GM18526 (cell line): ENCODE measurements around the gene GNL1.

Experiments
- POLR2A ChIP-seq: IDR thresholded peaks from 3 replicates; pipeline ENCODE4 v1.6.1; 2011; ENCODE audit not compliant: insufficient read length; ENCODE audit errors: extremely low read depth

GNL1 gene

GRCh38 chr6:30571075-30571761, 14.9 kb upstream of the GNL1 start, which contains the start of gene ABCF1:
ABCF1 (plus strand) TSS chr6:30571442; CDS start chr6:30571488, 46 bp downstream.
- TF ChIP-seq POLR2A, result peak; percentile 92

- TF ChIP-seq POLR2A, result no peak
Measured at GRCh38 chr6:30570740-30571074, 14.4 kb upstream of the GNL1 start.

GRCh38 chr6:30570263-30570662, 14.0 kb upstream of the GNL1 start:
- TF ChIP-seq POLR2A, result no peak

GRCh38 chr6:30568245-30568644, 12.0 kb upstream of the GNL1 start:
- TF ChIP-seq POLR2A, result no peak

GRCh38 chr6:30565772-30566171, 9.5 kb upstream of the GNL1 start:
- no peak for TF ChIP-seq POLR2A

- TF ChIP-seq POLR2A, result no peak
Measured at GRCh38 chr6:30564114-30564513, 7.8 kb upstream of the GNL1 start.

- no peak for TF ChIP-seq POLR2A
Measured at GRCh38 chr6:30562470-30563425, 6.5 kb upstream of the GNL1 start.

- TF ChIP-seq POLR2A, result no peak
Measured at GRCh38 chr6:30560930-30561329, 4.6 kb upstream of the GNL1 start.

GRCh38 chr6:30557683-30557981, 1.3 kb upstream of the GNL1 start:
- TF ChIP-seq POLR2A, result no peak

GRCh38 chr6:30556906-30557682, 805 bp upstream of the GNL1 start, which contains the start of gene PRR3:
PRR3 (plus strand) TSS chr6:30557295; CDS start chr6:30557345, 50 bp downstream.
- TF ChIP-seq POLR2A, result peak; percentile 56

GRCh38 chr6:30555816-30556065, 548 bp downstream of the GNL1 start:
- no peak for TF ChIP-seq POLR2A

- TF ChIP-seq POLR2A, result no peak
Measured at GRCh38 chr6:30554962-30555815, 1.1 kb downstream of the GNL1 start.

GRCh38 chr6:30554404-30554803, 1.9 kb downstream of the GNL1 start:
- no peak for TF ChIP-seq POLR2A

- TF ChIP-seq POLR2A, result no peak
Measured at GRCh38 chr6:30548375-30548774, 7.9 kb downstream of the GNL1 start.

GRCh38 chr6:30547454-30547853, 8.8 kb downstream of the GNL1 start:
- no peak for TF ChIP-seq POLR2A
